Activated CD4-positive, CD25-positive, alpha-beta regulatory T cell treated with anti-CD3 and anti-CD28 coated beads, Interleukin-2, amount 50 U/mL, for 72 hours (primary cell): ENCODE measurements around the gene KIRREL3.

ENCODE experiments used
- DNase-seq: peaks from one replicate; pipeline ENCODE4 v3.0.0; 2021

KIRREL3 gene

DNA sequence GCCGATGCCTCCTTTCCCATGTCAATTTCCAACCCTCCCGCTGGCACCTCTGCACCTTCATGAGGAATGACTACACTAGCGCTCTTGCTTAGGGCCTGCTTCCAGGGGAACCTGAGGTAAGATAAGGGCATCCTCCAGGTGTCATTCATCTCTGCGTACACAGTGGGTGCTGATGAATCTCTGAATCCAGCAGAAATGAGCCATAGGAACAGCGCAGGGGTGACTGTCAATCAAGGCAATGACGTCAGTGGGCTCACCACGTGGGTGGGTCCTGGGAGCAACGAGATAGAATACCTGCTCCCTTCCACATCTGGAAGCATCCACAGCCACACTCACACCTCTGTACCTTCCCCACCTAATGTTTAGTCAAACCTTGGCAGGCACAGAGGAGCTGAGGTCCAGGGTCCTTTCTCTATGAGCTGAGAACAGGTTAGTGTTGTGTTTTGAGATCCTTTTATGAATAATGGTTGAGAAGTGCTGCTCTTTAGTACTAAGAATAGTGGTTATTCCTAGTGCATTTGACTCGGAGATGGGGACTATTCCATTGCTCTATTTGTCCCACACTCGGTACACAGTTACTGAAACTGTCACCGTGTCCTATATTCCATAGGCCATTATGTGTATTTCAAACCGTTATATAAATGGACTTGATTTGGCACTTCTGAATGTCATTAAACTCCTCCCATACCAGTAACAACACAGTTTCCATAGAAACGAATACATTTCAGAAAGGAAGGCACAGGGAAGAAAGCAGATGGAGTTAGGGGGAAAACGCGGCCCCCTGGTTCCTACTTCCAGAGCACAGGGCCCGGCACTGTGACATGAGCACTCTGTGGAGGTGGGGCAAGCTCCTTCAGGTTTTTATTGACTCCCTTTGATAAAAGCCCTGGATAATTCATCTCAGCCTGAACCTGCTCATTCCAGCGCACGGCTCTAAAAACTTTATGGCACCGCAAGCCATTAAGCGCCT, 451.7 kb downstream of the KIRREL3 start:
- no peak for DNase-seq

DNA sequence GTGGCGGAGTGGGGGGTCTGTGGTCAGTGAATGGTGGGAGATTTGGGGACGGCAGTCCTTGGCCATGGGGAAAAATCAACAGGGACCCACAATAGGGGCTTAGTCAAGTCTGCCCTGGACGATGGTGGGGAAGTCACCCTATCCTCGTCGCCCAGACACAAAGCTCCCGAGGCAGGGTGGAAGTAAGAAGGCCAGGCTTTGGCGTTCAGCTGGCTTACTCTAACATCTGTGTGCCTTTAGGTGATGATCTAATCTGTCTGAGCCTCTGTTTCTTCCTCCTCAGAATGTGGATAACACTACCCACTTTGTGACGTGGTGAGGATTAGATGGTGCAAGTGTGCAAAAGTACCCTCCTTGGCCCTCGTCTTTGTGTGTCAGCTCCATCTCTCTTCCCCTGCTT, 452.9 kb downstream of the KIRREL3 start:
- no peak for DNase-seq

GRCh38 chr11:126547161-126547560, 453.4 kb downstream of the KIRREL3 start:
- no peak for DNase-seq

GRCh38 chr11:126546694-126547093, 453.9 kb downstream of the KIRREL3 start:
- no peak for DNase-seq

- no peak for DNase-seq
These were observed 454.4 kb downstream of the KIRREL3 start for GRCh38 chr11:126546191-126546590.

DNA sequence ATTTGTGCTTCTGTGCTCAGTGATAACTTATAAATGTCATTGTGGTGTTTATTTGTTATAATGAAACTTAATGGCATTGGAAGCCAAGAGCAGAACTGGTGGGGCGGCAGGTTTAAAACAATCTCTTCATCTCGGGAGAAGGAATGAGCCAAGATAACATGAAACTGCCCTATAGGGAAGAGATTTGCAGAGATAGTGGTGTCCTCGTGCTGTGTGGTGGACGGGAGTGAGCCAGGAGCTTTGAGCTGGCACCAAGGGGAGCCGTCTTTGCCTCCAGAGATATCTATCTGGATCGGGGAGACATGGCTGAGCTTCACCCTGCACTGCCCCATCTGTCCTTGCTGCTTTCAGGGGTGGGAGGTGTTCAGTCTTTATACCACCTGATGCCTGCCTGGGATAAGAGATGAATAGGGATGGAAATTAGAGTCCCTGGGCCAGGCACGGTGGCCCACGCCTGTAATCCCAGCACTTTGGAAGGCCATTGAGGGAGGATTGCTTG, 455.5 kb downstream of the KIRREL3 start:
- DNase-seq = no peak

DNA sequence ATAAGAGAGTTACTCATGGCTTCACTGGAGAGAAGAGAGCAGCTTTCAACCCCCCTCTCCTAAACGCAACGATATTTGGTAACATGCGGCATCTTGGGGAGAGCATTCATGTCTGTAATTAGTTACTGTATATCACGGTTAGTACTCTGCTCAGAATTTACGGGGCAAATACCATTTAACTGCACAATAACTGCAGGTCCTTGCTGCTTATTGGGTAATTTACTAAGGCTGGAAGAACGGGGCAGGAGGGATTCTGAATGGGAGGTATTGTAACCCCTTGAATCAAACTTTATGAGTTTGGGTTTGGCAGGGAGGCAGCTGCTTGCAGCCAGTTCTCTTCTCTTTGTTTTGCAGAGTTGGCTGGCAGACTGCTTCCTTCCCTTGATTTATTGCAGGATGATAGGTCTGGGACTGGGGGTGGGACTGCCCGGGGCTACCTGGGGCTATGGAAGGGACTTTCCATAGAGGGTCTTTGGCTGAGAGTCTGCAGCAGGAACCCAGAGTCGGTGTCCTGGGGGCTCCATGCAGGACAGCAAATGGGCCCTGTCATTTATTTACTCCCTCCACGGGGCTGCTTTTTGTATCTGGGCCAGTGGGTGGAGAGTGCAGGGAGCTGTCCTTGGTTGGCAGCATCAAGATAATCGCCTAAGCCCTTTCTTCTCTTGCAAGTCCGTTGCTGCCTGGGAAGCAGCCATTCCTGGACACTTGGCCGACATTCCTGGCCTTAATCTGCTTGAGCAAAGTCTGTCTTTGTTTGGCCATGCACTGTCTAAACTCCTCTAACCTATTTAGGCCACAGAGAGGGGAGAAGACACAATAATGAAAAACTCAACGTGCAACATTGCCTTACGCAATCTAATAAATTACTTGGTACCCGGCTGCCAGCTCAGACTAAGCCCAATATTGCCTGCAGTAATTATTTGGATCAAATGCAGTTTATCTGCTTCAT, 456.2 kb downstream of the KIRREL3 start:
- no peak for DNase-seq

GRCh38 chr11:126543691-126544090, 456.9 kb downstream of the KIRREL3 start:
- no peak for DNase-seq

DNA sequence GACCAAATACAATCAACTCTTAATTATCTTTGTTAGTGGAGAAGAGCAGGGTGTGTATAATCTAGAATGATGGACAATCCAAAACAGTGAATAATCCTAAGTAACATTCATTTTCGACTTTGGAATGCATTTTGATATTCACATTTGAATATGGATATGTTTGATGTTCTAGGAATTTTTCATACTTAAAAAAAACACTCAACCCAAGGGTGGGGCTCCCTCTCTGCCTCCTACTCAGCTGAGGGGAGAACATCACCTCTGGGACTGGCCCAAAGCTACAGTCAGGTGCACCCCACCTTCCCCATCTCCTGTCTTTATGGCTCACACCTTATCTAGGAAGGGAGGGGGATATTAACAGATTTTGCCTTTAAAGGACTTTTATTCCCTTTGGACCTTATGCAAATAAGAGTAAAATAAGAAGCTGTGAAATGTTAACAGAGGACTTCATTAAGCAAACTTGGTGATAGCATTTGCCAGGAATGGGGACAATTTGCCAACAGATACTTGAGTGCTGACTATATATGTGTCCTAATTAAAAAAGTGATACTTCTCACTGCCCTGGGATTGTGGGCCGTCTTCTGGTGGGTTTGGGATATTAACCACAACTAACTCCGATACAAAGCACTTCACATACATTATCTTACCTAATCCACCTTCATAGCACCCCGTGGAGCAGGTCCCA, 458.1 kb downstream of the KIRREL3 start:
- no peak for DNase-seq

GRCh38 chr11:126538071-126538470, 462.5 kb downstream of the KIRREL3 start:
- no peak for DNase-seq

DNA sequence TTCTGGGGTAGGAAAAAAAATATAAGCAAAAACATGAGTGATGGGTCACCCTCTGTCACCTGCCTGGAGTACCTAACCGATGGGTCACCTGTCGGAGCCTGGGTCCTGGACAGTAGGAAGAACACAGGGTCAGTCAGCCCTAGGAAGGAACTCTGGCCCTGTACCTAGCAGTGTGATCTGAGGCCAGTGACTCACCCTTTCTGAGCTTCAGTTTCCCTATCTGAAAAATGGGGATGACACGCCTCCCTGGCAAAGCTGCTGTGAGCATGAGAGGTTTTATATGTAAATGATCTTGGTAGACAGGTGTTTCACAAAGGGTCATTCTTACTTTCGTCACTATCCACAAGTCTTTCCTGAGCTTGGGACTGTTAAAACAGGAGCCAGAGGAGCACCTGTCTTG, 463.1 kb downstream of the KIRREL3 start:
- DNase-seq = no peak

- no peak for DNase-seq
These were observed 466.3 kb downstream of the KIRREL3 start for GRCh38 chr11:126534141-126534805.

- no peak for DNase-seq
These were observed 467.0 kb downstream of the KIRREL3 start for GRCh38 chr11:126533560-126533959.

- DNase-seq = no peak
These were observed 470.2 kb downstream of the KIRREL3 start for GRCh38 chr11:126530416-126530815.

- no peak for DNase-seq
These were observed 471.5 kb downstream of the KIRREL3 start for GRCh38 chr11:126529037-126529436.

GRCh38 chr11:126528075-126528474, 472.5 kb downstream of the KIRREL3 start:
- DNase-seq = no peak

DNA sequence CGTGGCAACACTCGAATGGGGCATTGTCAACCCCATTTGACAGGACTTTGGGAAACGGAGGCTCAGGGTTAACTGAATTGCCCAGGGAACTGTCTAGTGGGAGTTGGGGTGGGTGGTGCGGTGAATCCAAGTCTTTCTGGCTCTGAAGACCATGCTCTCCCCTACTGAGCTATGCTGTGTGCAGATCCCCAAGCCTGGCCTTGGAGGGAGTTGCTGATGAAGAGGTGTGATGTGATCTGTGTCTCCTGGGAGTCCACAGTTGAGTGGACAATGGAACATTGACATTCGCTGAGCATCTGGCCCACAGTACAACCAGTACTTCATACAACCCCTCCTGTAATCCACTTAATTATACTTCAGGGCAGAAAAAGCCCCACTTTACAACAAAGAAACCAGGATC, 472.9 kb downstream of the KIRREL3 start:
- no peak for DNase-seq

- no peak for DNase-seq
These were observed 474.1 kb downstream of the KIRREL3 start for GRCh38 chr11:126526471-126526870.

DNA sequence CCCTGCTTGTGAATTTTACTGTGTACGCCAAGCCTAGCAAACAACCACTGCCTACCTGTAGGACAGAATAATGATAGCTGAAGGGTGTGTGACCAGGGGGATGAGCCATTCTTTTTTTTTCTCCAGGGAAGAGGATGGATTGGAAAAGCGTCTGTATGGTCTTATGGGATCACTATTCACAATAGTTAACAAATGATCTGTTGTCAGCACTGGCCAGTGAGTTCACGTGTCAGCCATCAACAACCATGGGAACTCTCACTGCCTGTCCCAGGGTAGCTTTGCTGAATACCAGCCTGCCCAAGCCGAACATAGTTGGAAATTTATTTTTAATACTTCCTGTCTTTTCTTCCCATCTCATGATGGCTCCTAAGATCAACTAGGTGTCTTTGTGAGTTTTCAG, 474.9 kb downstream of the KIRREL3 start:
- DNase-seq = no peak

DNA sequence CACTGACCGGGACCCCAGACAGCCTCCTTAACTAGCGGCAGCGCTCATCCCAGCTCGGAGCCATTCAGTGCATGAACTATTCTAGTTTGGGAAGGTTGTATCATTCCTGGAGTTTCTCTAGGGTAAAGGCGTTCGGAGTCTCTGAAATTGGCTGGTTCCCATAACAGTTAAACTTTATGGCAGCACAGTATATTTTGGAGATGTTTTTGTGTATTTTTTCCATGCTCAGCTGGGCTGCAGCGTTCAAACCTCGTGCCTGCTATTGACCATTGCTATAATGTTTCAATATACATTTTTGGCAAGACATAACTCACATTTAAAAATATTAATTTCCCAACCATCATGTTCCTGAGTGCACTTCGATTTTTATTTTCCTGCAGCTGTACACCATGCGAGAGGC, 475.4 kb downstream of the KIRREL3 start:
- DNase-seq = no peak

GRCh38 chr11:126523441-126524205, 476.9 kb downstream of the KIRREL3 start:
- DNase-seq = no peak
